GM23338 (cell line): Measurements from ENCODE around the gene RPS18. TPM values are rescaled to one million over a fixed set of nuclear protein-coding genes. Genes with fewer than 3 reads are reported as not detected.

Experiments used
- ATAC-seq: fragments of 200-7000 bp; cut with Tn5 transposase; 3 replicates; pipeline ENCODE4 v1.9.1; 2020
- DNase-seq: peaks from one replicate; pipeline ENCODE4 v3.0.0-alpha.2; 2015; ENCODE audit warnings: low spot score
- H2AFZ ChIP-seq: fragments of 200-600 bp; sonication (generic); 2 replicates; pipeline ENCODE4 v1.8.0; 2016; ENCODE audit warnings: antibody characterized with exemption, mild to moderate bottlenecking, moderate library complexity
- H3F3A ChIP-seq: fragments of 200-600 bp; sonication (generic); replicated peaks from 2 replicates; pipeline ENCODE4 v1.8.0; 2017; ENCODE audit warnings: antibody characterized with exemption, mixed run types, low read depth
- H3K27ac ChIP-seq: fragments of 200-600 bp; sonication (generic); 2 replicates; pipeline ENCODE4 v1.6.1; 2016; ENCODE audit warnings: low read depth
- H3K27me3 ChIP-seq: fragments of 200-600 bp; sonication (generic); 2 replicates; pipeline ENCODE4 v1.8.0; 2016; ENCODE audit warnings: mild to moderate bottlenecking, mixed run types, moderate library complexity; ENCODE audit not compliant: insufficient read depth
- H3K36me3 ChIP-seq: fragments of 200-600 bp; sonication (generic); 2 replicates; pipeline ENCODE4 v1.8.0; 2016; ENCODE audit warnings: mild to moderate bottlenecking; ENCODE audit not compliant: insufficient read depth
- H3K4me1 ChIP-seq: fragments of 200-600 bp; sonication (generic); 2 replicates; pipeline ENCODE4 v1.8.0; 2016; ENCODE audit warnings: mild to moderate bottlenecking, moderate library complexity; ENCODE audit not compliant: insufficient read depth
- H3K4me2 ChIP-seq: fragments of 200-600 bp; sonication (generic); 2 replicates; pipeline ENCODE4 v1.7.1; 2017; ENCODE audit warnings: mixed run types
- H3K4me3 ChIP-seq: fragments of 200-600 bp; sonication (generic); 2 replicates; pipeline ENCODE4 v1.6.1; 2016; ENCODE audit warnings: mixed run types
- H3K79me2 ChIP-seq: fragments of 200-600 bp; sonication (generic); replicated peaks from 2 replicates; pipeline ENCODE4 v1.8.0; 2017; ENCODE audit warnings: mild to moderate bottlenecking; ENCODE audit not compliant: insufficient read depth
- H3K9me2 ChIP-seq: fragments of 200-600 bp; sonication (generic); 2 replicates; pipeline ENCODE4 v1.8.0; 2017; ENCODE audit not compliant: insufficient read depth
- H4K20me1 ChIP-seq: fragments of 200-600 bp; sonication (generic); replicated peaks from 2 replicates; pipeline ENCODE4 v1.8.0; 2017; ENCODE audit warnings: mild to moderate bottlenecking; ENCODE audit not compliant: insufficient read depth
- H3K27ac Mint-ChIP-seq: 2 replicates; pipeline ENCODE4 v1.8.0; 2020; ENCODE audit warnings: inconsistent platforms, mild to moderate bottlenecking, moderate library complexity, mixed read lengths
- H3K27me3 Mint-ChIP-seq: 3 replicates; pipeline ENCODE4 v1.8.0; 2022; ENCODE audit warnings: low read depth, mild to moderate bottlenecking, moderate library complexity, mixed read lengths, inconsistent platforms; ENCODE audit not compliant: insufficient read depth, poor library complexity
- H3K36me3 Mint-ChIP-seq: 3 replicates; pipeline ENCODE4 v1.8.0; 2021; ENCODE audit warnings: low read depth, mild to moderate bottlenecking, inconsistent platforms, moderate library complexity, mixed read lengths
- H3K4me1 Mint-ChIP-seq: 3 replicates; pipeline ENCODE4 v1.8.0; 2020; ENCODE audit warnings: mild to moderate bottlenecking, inconsistent platforms, mixed read lengths
- H3K4me3 Mint-ChIP-seq: 3 replicates; pipeline ENCODE4 v1.8.0; 2021; ENCODE audit warnings: moderate library complexity, mild to moderate bottlenecking, inconsistent platforms, mixed read lengths
- H3K9me3 Mint-ChIP-seq: 3 replicates; pipeline ENCODE4 v1.8.0; 2020; ENCODE audit warnings: moderate library complexity, mild to moderate bottlenecking, inconsistent platforms, mixed read lengths
- CTCF ChIP-seq, 2 experiments: fragments of 200-600 bp in 1 of 2; sonication (generic) in 1 of 2; conservative IDR thresholded peaks; 2 replicates each; pipeline versions ENCODE4 v1.5.1 to v1.6.1; 2016 to 2017; ENCODE audit warnings: antibody characterized with exemption in 2 of 2, low read depth in 2 of 2, mild to moderate bottlenecking in 2 of 2, moderate library complexity in 1 of 2
- ETS1 ChIP-seq: IDR thresholded peaks from 2 replicates; pipeline ENCODE4 v1.6.1; 2016; ENCODE audit warnings: antibody characterized with exemption
- NANOG ChIP-seq: IDR thresholded peaks from 2 replicates; pipeline ENCODE4 v1.6.1; 2016; ENCODE audit warnings: antibody characterized with exemption, borderline replicate concordance
- POLR2AphosphoS5 ChIP-seq: IDR thresholded peaks from 2 replicates; pipeline ENCODE4 v1.6.1; 2016; ENCODE audit warnings: antibody characterized with exemption, low read depth
- REST ChIP-seq: IDR thresholded peaks from one replicate; pipeline ENCODE4 v1.6.1; 2018; ENCODE audit warnings: antibody characterized with exemption; ENCODE audit not compliant: unreplicated experiment
- polyA plus RNA-seq: library from polyadenylated mRNA; unstranded; fragments of >200 nt; fragmentation: Nextera tagmentation; extraction: Ambion mirVana; gene quantifications from 2 replicates; pipeline ENCODE4 v1.2.1, GENCODE V29; 2016
- total RNA-seq: library from RNA; depleted of rRNA; stranded (reverse); fragments of >200 nt; shearing (Covaris generic); gene quantifications from 2 replicates; pipeline ENCODE4 v1.2.3, GENCODE V29; 2014

Gene RPS18
- total and polyA plus RNA-seq, 2 experiments from 2014 or later = 2,133 to 4,776 TPM

- Mint-ChIP-seq H3K36me3 (no peaks in the 10 kb centered on the region), H3K4me3 (no peak overlapping the region), H3K27ac (no peak overlapping the region), H3K27me3 (peaks cover 11% of the 10 kb centered on the region), H3K4me1 (peaks cover 1% of the 10 kb centered on the region; the same call in 2 of the 3 replicates), H3K9me3 (no peaks in the 10 kb centered on the region)
- no peak overlapping the region for H3K4me3 ChIP-seq
- H3K9me2 ChIP-seq = no peaks in the 10 kb centered on the region
- no peaks in the 10 kb centered on the region for H3F3A ChIP-seq
- H2AFZ ChIP-seq = no peak overlapping the region
- H3K4me1 ChIP-seq = peaks cover 4% of the 10 kb centered on the region; the same call in 1 of the 2 replicates
- H3K36me3 ChIP-seq = no peaks in the 10 kb centered on the region
- H4K20me1 ChIP-seq = no peaks in the 10 kb centered on the region
- H3K79me2 ChIP-seq = no peaks in the 10 kb centered on the region
- ATAC-seq = no peak
- DNase-seq = no peak
- H3K27ac ChIP-seq = no peak overlapping the region
- H3K4me2 ChIP-seq = no peak overlapping the region
- no peak for TF ChIP-seq REST
- no peak for TF ChIP-seq POLR2AphosphoS5
- no peak for TF ChIP-seq NANOG
- TF ChIP-seq ETS1 = no peak
- H3K27me3 ChIP-seq = peaks cover 56% of the 10 kb centered on the region
Measured at GRCh38 chr6:33243476-33243875, 28.4 kb upstream of the RPS18 start.

- Histone ChIP-seq H3F3A (peaks cover 10% of the 10 kb centered on the region; the same call in 1 of the 2 replicates), H3K4me2 (peak overlapping the region; percentile 90), H4K20me1 (no peaks in the 10 kb centered on the region), H3K27me3 (peaks cover 39% of the 10 kb centered on the region), H3K9me2 (no peaks in the 10 kb centered on the region), H3K27ac (no peak overlapping the region), H3K36me3 (no peaks in the 10 kb centered on the region), H3K4me3 (peak overlapping the region; percentile 63), H2AFZ (peak overlapping the region; percentile 100), H3K79me2 (no peaks in the 10 kb centered on the region), H3K4me1 (peaks cover 12% of the 10 kb centered on the region)
- H3K4me3 Mint-ChIP-seq = peak overlapping the region; percentile 82
- ATAC-seq (peak; percentile 67), DNase-seq (peak; percentile 97)
- H3K9me3 Mint-ChIP-seq = no peaks in the 10 kb centered on the region
- peaks cover 19% of the 10 kb centered on the region for H3K36me3 Mint-ChIP-seq
- no peak for TF ChIP-seq REST
- TF ChIP-seq CTCF (conservative IDR thresholded peaks at IDR 0.05; ENCODE audit: low read depth in 2 of 2) = peak; percentile 67 to 95
- H3K27ac Mint-ChIP-seq = no peak overlapping the region
- peaks cover 15% of the 10 kb centered on the region for H3K27me3 Mint-ChIP-seq
- H3K4me1 Mint-ChIP-seq = peaks cover 19% of the 10 kb centered on the region
Measured at GRCh38 chr6:33247977-33248642, 23.8 kb upstream of the RPS18 start.
